Stimulated activated CD4-positive, alpha-beta T cell treated with anti-CD3 and anti-CD28 coated beads, Interleukin-4, amount 100 ng/mL, for 48 hours (primary cell): ENCODE data around the gene A4GALT.
"Not testable (repeated sequence)": the region's sequence is repeated elsewhere in the genome, so short reads cannot be mapped to it uniquely, and the experiment has no call there.

Source experiments
- DNase-seq, 2 donors: peaks; one replicate each; pipeline ENCODE4 v3.0.0-alpha.2; 2020; ENCODE audit warnings: low read depth in 2 of 2

The A4GALT gene, protein sequence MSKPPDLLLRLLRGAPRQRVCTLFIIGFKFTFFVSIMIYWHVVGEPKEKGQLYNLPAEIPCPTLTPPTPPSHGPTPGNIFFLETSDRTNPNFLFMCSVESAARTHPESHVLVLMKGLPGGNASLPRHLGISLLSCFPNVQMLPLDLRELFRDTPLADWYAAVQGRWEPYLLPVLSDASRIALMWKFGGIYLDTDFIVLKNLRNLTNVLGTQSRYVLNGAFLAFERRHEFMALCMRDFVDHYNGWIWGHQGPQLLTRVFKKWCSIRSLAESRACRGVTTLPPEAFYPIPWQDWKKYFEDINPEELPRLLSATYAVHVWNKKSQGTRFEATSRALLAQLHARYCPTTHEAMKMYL

DNA sequence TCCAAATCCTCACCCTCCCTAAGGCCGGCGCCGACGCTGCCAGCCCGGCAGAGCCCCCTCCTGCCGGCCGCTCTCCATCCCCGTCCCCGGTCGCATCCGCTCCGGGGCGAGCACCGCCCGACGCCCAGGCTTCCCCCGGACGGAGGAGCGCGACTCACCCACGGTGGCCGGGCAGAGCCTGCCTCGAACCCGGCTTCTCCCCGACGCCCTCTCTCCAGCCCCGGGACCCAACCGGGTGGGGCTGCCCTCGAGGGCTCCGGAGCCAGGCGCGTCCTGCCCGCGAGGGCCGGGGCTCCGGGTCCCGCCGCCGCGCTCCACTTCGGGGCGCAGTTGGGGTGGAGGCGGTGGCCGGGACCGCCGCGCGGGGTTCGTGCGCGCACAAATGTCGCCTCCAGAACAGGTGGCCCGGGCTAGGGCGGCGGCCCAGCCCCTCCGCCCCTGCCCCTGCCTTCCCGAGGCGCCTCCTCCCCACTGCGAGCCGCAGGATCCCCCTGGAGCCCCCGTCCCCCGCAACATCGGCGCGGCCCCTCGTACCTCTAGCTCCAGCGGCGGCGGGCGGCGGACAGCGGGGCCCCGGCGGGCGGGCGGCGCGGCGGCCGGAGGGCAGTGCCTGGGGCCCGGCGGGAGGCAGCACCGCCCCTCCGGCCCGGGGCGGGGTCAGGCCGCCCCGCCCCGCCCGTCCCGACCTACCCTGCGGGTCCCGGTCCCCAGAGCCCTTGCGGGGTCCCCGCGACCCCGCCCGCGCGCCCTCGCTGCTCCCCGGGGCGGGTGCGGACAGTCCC, at the start of gene A4GALT:
A4GALT (minus strand) TSS at position 608 of the 782 bp plus-strand sequence. CDS start 26,919 bp downstream, outside the sequence.
- DNase-seq, result no peak

- DNase-seq, result no peak
Measured at GRCh38 chr22:42770448-42770726, 49.7 kb upstream of the A4GALT start.

GRCh38 chr22:42769574-42770447, 49.1 kb upstream of the A4GALT start:
- DNase-seq, result no peak

DNA sequence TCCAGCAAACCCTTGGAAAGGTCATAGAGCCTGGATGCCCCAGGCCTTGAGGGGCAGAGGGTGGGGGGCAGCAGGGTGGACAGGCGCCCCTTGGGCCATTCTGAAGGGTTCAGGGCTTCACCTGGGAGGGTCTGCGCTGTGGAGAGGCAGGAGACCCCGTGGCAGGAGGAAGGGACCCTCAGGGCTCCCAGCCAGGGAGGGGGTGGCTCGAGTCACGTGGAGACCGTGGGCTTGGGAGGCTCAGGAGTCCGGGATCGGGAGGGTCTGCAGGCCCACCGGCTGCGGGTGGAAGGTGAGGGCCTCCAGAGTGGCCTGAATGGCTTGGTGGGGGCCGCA, 48.5 kb upstream of the A4GALT start:
- DNase-seq, result no peak

DNA sequence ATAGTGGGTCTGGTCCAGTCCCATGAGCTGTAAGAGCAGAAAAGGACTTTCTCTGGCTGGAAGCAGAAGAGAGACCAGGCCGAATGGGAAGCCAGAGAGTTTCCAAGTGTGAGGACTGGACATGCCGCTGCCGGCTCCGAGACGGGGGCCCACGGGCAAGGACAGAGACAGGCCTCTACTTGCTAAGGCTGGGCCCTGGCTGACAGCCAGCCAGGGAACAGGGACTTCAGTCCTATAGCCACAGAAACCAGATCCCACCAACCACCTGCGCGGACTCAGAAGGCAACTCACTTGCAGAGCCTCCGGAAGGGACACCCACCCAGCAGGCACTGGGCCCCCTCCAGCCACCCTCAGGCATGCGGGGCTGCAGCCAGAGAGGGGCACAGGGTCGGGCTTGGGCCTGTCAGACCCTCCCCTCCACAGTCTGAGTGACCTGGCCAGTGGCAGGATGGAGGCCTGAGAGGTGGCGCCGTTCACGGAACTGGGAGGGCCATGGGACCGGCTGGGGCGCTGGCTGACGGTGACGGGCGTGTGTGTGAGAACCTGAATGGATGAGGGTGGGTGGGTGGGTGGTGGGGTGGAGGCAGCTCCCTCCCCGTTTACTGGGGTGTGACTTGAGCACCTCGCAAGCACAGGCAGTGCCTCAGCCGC, 47.8 kb upstream of the A4GALT start:
- no peak for DNase-seq

GRCh38 chr22:42766860-42767259, 46.2 kb upstream of the A4GALT start:
- DNase-seq, result no peak

DNA sequence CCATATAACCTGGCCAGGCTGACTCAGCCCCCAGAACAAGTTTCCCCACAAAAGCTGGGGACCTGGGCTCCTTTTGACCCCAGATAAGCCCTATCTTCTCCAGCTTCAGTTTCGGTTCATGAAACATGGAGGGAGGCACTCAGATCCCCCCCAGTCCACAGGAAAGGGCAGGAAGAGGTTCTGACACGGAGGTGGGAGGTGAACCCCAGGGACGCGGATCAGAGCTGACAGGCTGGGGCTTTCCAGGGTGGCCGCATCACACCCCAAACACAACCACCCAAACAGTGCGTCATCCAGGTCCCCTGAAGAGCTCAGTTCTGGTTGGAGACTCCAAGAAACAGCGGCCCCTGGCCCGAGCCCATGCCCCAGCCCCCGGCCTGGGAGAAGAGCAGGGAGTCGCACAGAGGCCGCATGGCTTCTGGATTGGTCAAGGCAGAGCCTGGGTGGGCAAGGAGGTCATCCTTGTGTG, 44.3 kb upstream of the A4GALT start:
- DNase-seq, result no peak

DNA sequence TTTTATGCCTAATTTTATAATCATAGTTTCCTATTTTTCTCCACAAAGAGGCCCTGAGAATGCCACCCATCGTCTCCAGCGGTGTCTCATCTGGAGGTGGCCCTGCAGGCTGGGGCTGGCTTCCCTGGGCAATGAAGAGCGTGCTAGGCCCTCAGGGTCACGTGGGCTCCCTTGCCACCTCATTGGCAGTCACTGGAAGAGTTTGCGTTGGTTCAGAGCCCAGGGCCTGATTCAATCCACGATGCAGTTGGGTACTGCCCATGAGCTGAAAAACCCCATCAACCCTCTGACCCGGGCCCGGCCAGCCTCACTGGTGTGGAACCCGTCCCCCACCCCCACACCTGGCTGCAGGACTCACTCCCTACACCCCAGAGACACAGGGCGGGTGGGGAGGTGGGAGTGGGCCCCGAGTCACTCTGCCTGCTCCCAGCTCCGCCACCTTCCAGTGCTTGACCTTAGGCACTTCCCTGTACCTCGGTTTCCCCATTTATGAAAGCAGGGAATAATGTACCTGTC, 43.4 kb upstream of the A4GALT start:
- DNase-seq, result no peak

GRCh38 chr22:42760806-42761565, 40.3 kb upstream of the A4GALT start:
- DNase-seq, result no peak

- DNase-seq, result no peak
Measured at GRCh38 chr22:42758931-42759629, 38.4 kb upstream of the A4GALT start.

DNA sequence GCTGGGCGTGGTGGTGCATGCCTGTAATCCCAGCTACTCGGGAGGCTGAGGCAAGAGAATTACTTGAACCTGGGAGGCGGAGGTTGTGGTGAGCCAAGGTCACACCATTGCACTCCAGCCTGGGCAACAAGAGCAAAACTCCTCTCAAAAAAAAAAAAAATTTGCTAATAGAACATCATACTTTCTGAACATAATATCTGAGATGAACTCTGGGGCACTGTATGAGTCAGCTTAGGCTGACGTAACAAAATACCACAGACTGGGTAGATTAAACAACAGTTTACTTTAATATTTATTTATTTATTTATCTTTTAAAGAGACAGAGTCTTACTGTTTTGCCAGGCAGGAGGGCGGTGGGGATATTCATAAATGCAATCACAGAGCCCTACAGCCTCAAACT, 34.9 kb upstream of the A4GALT start:
- not testable (repeated sequence) for DNase-seq

GRCh38 chr22:42755121-42755520, 34.5 kb upstream of the A4GALT start:
- DNase-seq, result not testable (repeated sequence)

- no peak for DNase-seq
Measured at GRCh38 chr22:42754658-42755057, 34.0 kb upstream of the A4GALT start.

GRCh38 chr22:42752912-42753311, 32.2 kb upstream of the A4GALT start:
- DNase-seq, result no peak

GRCh38 chr22:42752230-42752746, 31.6 kb upstream of the A4GALT start:
- no peak for DNase-seq

DNA sequence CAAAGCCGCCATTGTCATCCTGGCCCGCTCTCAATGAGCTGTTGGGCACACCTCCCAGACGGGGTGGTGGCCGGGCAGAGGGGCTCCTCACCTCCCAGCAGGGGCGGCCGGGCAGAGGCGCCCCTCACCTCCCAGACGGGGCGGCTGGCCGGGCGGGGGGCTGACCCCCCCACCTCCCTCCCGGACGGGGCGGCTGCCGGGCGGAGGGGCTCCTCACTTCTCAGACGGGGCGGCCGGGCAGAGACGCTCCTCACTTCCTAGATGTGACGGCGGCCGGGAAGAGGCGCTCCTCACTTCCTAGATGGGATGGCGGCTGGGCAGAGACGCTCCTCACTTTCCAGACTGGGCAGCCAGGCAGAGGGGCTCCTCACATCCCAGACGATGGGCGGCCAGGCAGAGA, 29.8 kb upstream of the A4GALT start:
- DNase-seq, result not testable (repeated sequence)

DNA sequence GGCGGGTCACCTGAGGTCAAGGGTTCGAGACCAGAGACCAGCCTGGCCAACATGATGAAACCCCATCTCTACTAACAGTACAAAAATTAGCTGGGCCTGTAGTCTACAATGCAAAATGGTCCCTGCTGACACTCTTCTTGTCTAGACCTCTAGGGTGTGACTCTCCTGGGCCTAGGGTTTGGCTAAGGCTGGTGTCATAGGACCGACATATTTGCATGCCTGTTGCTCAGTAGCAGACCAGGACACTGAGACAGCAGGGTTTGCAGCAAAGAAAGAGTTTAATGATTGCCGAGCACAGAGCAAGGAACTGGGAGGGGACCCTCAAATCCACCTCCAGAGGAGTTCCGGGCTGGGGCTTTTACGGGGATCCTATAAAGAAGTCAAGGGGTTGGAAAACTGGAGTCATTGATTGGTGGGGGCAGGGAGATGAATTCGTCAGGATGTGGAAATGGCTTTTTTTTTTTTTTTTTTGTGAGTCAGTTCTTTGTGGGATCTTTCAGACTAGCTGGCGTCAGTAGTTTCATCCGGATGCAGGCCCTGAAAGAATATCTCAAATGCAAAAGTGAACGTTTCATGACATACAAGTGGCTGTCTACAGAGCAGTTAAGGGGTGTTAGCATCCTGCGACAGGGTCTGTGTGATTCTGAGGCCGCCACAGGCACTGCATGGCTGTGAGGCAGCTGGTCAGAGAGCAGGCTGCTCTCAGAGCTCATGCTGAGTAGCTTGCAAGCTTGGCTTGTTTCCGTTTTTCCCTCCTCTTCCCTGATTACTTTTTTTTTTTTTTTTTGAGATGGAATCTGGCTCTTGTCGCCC, 27.2 kb upstream of the A4GALT start:
- DNase-seq, result no peak

DNA sequence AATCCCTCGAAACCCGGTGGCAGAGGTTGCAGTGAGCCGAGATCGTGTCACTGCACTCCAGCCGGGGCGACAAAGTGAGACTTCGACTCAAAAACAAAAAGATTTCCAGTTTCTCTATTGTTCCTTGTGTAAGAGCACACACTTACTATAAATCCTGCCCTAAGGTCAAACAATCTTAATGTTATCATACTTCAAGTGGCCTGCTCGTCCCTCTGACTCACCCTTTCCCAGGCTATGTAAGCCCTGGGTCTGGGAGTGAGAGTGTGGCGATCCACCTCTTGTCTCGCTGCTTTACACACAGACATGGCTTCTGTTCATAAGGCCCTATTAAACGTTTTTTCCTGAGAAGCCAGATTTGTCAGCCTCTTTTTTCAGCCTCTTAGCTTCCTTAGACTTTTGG, 24.4 kb upstream of the A4GALT start:
- DNase-seq, result no peak

DNA sequence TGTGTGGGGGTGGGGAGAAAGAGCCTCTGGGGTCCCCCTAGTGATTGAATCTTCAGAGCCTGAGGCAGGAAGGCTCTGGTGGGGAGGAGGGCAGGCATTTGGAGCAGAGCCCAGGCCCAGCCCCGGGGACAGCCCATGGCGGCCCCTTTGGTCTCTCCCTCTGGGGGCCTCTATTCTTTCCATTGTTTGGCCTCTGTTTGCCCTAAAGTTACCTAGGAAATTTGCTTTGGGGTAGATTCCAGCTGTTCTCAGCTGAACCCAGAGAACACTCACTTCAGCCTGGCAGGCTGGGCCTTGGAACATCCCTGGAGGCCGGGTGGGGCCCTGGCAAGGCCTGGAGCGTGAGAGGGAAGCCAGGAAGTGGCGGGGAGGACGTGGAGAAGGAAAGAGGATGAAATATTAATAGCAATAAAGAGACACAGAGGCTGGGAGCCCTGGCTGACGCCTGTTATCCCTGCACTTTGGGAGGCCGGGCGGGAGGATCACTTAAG, 22.9 kb upstream of the A4GALT start:
- no peak for DNase-seq
